PC-3 (cell line): ENCODE measurements around the gene ENPP1. TPM values are rescaled to one million over a fixed set of nuclear protein-coding genes. Genes with fewer than 3 reads are reported as not detected.
"Not testable (repeated sequence)": the region's sequence is repeated elsewhere in the genome, so short reads cannot be mapped to it uniquely, and the experiment has no call there.

Experiments
- ATAC-seq: fragments of 200-7000 bp; cut with Tn5 transposase; 2 replicates; pipeline ENCODE4 v1.9.1; 2020; ENCODE audit warnings: mild to moderate bottlenecking, moderate library complexity
- BruUV-seq: library from RNA; stranded (reverse); fragments of 400-500 nt; replicated peaks from 2 replicates; lab custom pipeline; 2021; lab: Mats Ljungman, UMichigan
- CTCF ChIA-PET: fragments of 300-600 bp; sonication (Branson Sonifier 250); formaldehyde crosslinking; loops from one replicate; lab custom pipeline; 2022; ENCODE audit warnings: antibody characterized with exemption; lab: Charles Lee
- POLR2A ChIA-PET: fragments of 300-600 bp; sonication (Branson Sonifier 250); formaldehyde crosslinking; loops from one replicate; lab custom pipeline; 2022; ENCODE audit warnings: antibody characterized with exemption; ENCODE audit not compliant: unreplicated experiment; lab: Charles Lee
- DNase-seq: peaks from one replicate; pipeline ENCODE4 v3.0.0-alpha.2; 2015
- H2AFZ ChIP-seq: fragments of 300-600 bp; sonication (generic); 2 replicates; pipeline ENCODE4 v1.6.0; 2016; ENCODE audit warnings: antibody characterized with exemption, low read length
- H3F3A ChIP-seq: fragments of 300-600 bp; sonication (generic); one replicate; pipeline ENCODE4 v1.6.0; 2017; ENCODE audit warnings: antibody characterized with exemption, low read length, control low read depth, mild to moderate bottlenecking; ENCODE audit not compliant: unreplicated experiment
- H3K27ac ChIP-seq: fragments of 300-600 bp; sonication (generic); 2 replicates; pipeline ENCODE4 v1.5.1; 2016; ENCODE audit warnings: mild to moderate bottlenecking, low read length
- H3K27me3 ChIP-seq: fragments of 300-600 bp; sonication (generic); 2 replicates; pipeline ENCODE4 v1.6.1; 2016; ENCODE audit warnings: low read length, mixed read lengths
- H3K36me3 ChIP-seq: fragments of 300-600 bp; sonication (generic); 2 replicates; pipeline ENCODE4 v1.6.1; 2016; ENCODE audit warnings: low read depth, mixed run types, low read length, mixed read lengths
- H3K4me1 ChIP-seq: fragments of 300-600 bp; sonication (generic); 2 replicates; pipeline ENCODE4 v1.5.1; 2016; ENCODE audit warnings: low read length; ENCODE audit not compliant: insufficient read depth
- H3K4me2 ChIP-seq: fragments of 300-600 bp; sonication (generic); 2 replicates; pipeline ENCODE4 v1.6.0; 2016; ENCODE audit warnings: low read length
- H3K4me3 ChIP-seq: fragments of 300-600 bp; sonication (generic); 2 replicates; pipeline ENCODE4 v1.5.1; 2016; ENCODE audit warnings: mild to moderate bottlenecking, low read length, mixed read lengths
- H3K79me2 ChIP-seq: fragments of 300-600 bp; sonication (generic); 2 replicates; pipeline ENCODE4 v1.6.1; 2017; ENCODE audit warnings: low read length, mixed read lengths
- H3K9ac ChIP-seq: fragments of 300-600 bp; sonication (generic); 2 replicates; pipeline ENCODE4 v1.6.0; 2016; ENCODE audit warnings: mild to moderate bottlenecking, low read length
- H3K9me2 ChIP-seq: fragments of 300-600 bp; sonication (generic); replicated peaks from 2 replicates; pipeline ENCODE4 v1.6.1; 2016; ENCODE audit warnings: mixed run types, low read length, mixed read lengths
- H3K9me3 ChIP-seq: fragments of 300-600 bp; sonication (generic); 2 replicates; pipeline ENCODE4 v1.6.1; 2016; ENCODE audit warnings: low read length, mixed read lengths
- H4K20me1 ChIP-seq: fragments of 300-600 bp; sonication (generic); 2 replicates; pipeline ENCODE4 v1.6.1; 2016; ENCODE audit warnings: low read length, mixed read lengths
- CTCF ChIP-seq: fragments of 300-600 bp; sonication (generic); conservative IDR thresholded peaks from 2 replicates; pipeline ENCODE4 v1.5.1; 2017; ENCODE audit warnings: antibody characterized with exemption, low read depth, mild to moderate bottlenecking, low read length
- EZH2 ChIP-seq: fragments of 300-600 bp; sonication (generic); IDR thresholded peaks from one replicate; pipeline ENCODE4 v1.6.1; 2017; ENCODE audit warnings: antibody characterized with exemption, mild to moderate bottlenecking, low read length; ENCODE audit not compliant: unreplicated experiment
- EZH2phosphoT487 ChIP-seq: fragments of 300-600 bp; sonication (generic); IDR thresholded peaks from 2 replicates; pipeline ENCODE4 v1.6.1; 2018; ENCODE audit warnings: mild to moderate bottlenecking, antibody characterized with exemption, low read length, borderline replicate concordance
- intact Hi-C: fragments of 100-400 bp; cut with micrococcal nuclease; formaldehyde crosslinking; loops from 2 replicates; pipeline ENCODE4 v1.9.0; 2023
- total RNA-seq: library from RNA; depleted of rRNA; stranded (reverse); fragments of >200 nt; gene quantifications from 2 replicates; pipeline ENCODE4 v1.2.3, GENCODE V29; 2014

The ENPP1 gene
- total RNA-seq, 1 experiment from 2014 or later = 5.1 TPM

GRCh38 chr6:131854803-131855202 lies 47.0 kb downstream of the ENPP1 start:
- H3K4me1 ChIP-seq = peaks cover 13% of the 10 kb centered on the region
- no peaks in the 10 kb centered on the region for H3F3A ChIP-seq
- intact Hi-C loops = no loop called here
- TF ChIP-seq CTCF = no peak
- no peak for TF ChIP-seq EZH2
- TF ChIP-seq EZH2phosphoT487 = no peak
- H3K4me3 ChIP-seq = no peak overlapping the region
- no peak overlapping the region for H3K27ac ChIP-seq
- no peaks in the 10 kb centered on the region for H3K27me3 ChIP-seq
- H3K9me3 ChIP-seq = no peaks in the 10 kb centered on the region
- no peaks in the 10 kb centered on the region for H3K9me2 ChIP-seq
- no peaks in the 10 kb centered on the region for H3K36me3 ChIP-seq
- POLR2A ChIA-PET = no interaction called here
- H3K79me2 ChIP-seq = no peaks in the 10 kb centered on the region
- no peak overlapping the region for H3K4me2 ChIP-seq
- H3K9ac ChIP-seq = no peak overlapping the region
- DNase-seq (peak; percentile 10), ATAC-seq (peak; percentile 66)
- H2AFZ ChIP-seq = no peak overlapping the region
- CTCF ChIA-PET = no interaction called here
- no TSS peak for BruUV-seq
- no peaks in the 10 kb centered on the region for H4K20me1 ChIP-seq

- H4K20me1 ChIP-seq = no peaks in the 10 kb centered on the region
- TF ChIP-seq CTCF (no peak), EZH2phosphoT487 (no peak), EZH2 (no peak)
- peak overlapping the region; percentile 58 for H3K4me2 ChIP-seq
- peaks cover 34% of the 10 kb centered on the region for H3K4me1 ChIP-seq
- ChIA-PET CTCF (no interaction called here), POLR2A (no interaction called here)
- H3K36me3 ChIP-seq = no peaks in the 10 kb centered on the region
- H3K4me3 ChIP-seq = no peak overlapping the region
- H3K9me3 ChIP-seq = no peaks in the 10 kb centered on the region
- BruUV-seq = no TSS peak
- peak; percentile 58 for ATAC-seq
- H3F3A ChIP-seq = no peaks in the 10 kb centered on the region
- H3K9me2 ChIP-seq = no peaks in the 10 kb centered on the region
- H2AFZ ChIP-seq = peak overlapping the region; percentile 71
- H3K79me2 ChIP-seq = no peaks in the 10 kb centered on the region
- H3K27ac ChIP-seq = peak overlapping the region; percentile 84
- H3K9ac ChIP-seq = 0 out of 2 replicates have a peak overlapping the region, but pooled peaks have one; percentile 10
- DNase-seq = peak; percentile 64
- intact Hi-C loops = no loop called here
- H3K27me3 ChIP-seq = no peaks in the 10 kb centered on the region
These were observed 51.1 kb downstream of the ENPP1 start for GRCh38 chr6:131858765-131859415.

GRCh38 chr6:131859658-131860057 lies 51.8 kb downstream of the ENPP1 start:
- H3K9ac ChIP-seq, ATAC-seq, H3K4me3 ChIP-seq, H3K4me2 ChIP-seq, H3K79me2 ChIP-seq, H3K27me3 ChIP-seq, H3F3A ChIP-seq, BruUV-seq, POLR2A ChIA-PET, H3K36me3 ChIP-seq, H3K9me2 ChIP-seq, H4K20me1 ChIP-seq, H3K27ac ChIP-seq, H2AFZ ChIP-seq, CTCF ChIA-PET, H3K9me3 ChIP-seq: not testable (repeated sequence)
- intact Hi-C loops = loop anchor here (5.0 kb wide), 1 partner anchor 38 kb away; no protein-coding TSS in a partner anchor
- DNase-seq = peak; percentile 19
- H3K4me1 ChIP-seq = peaks cover 40% of the 10 kb centered on the region
